Measurements from ENCODE around the gene CCL3. TPM values are rescaled to one million over a fixed set of nuclear protein-coding genes. Genes with fewer than 3 reads are reported as not detected.

Gene CCL3
- total RNA-seq, 1 donor from 2014 or later: 3.6 TPM

DNA sequence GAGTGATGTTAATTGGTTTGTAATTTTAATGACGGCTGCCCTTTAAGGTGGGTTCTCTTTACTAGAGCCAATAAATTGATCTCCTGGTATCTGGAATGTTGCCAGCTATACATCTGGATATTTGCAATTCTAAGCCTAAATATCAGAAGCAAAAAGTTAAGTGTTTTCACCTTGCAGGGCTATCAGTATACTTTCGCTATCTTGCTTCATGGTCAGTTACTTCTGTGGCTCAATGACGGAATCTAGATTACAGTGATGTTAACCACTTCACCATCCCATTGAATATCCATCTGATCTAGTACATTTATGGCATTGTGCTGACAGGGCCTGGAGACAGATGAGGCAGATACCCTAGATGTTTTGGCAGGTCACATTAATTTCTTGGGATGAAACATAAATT is 42.0 kb upstream of the CCL3 start:
- no peak for FAIRE-seq
- Mint-ChIP-seq H3K27me3 (ENCODE audit: low read depth, unreplicated experiment) (peaks cover 10% of the 10 kb centered on the region), H3K4me1 (ENCODE audit: low read depth, unreplicated experiment) (peaks cover 5% of the 10 kb centered on the region), H3K27ac (ENCODE audit: unreplicated experiment) (no peak overlapping the region), H3K36me3 (ENCODE audit: low read depth, unreplicated experiment) (no peaks in the 10 kb centered on the region), H3K9me3 (ENCODE audit: unreplicated experiment) (peaks cover 1% of the 10 kb centered on the region), H3K4me3 (ENCODE audit: unreplicated experiment) (no peak overlapping the region)
- Histone ChIP-seq H3K27ac (ENCODE audit: low read depth, low read length) (no peak overlapping the region), H3K4me2 (ENCODE audit: low read length) (no peak overlapping the region), H3K36me3 (ENCODE audit: insufficient read depth, low read length) (no peaks in the 10 kb centered on the region), H3K27me3 (ENCODE audit: insufficient read depth, low read length) (no peaks in the 10 kb centered on the region), H4K20me1 (ENCODE audit: insufficient read depth, low read length) (no peaks in the 10 kb centered on the region), H2AFZ (ENCODE audit: low read depth, low read length) (no peak overlapping the region), H3K9me3 (ENCODE audit: insufficient read depth, low read depth, low read length) (peaks cover 2% of the 10 kb centered on the region), H3K4me3 (ENCODE audit: insufficient read depth, low read depth, low read length) (no peak overlapping the region), H3K4me1 (ENCODE audit: insufficient read depth, low read length) (no peaks in the 10 kb centered on the region), H3K9ac (ENCODE audit: low read length) (no peak overlapping the region), H3K79me2 (ENCODE audit: insufficient read depth, low read length) (no peaks in the 10 kb centered on the region)
- TF ChIP-seq, protein P1, sequence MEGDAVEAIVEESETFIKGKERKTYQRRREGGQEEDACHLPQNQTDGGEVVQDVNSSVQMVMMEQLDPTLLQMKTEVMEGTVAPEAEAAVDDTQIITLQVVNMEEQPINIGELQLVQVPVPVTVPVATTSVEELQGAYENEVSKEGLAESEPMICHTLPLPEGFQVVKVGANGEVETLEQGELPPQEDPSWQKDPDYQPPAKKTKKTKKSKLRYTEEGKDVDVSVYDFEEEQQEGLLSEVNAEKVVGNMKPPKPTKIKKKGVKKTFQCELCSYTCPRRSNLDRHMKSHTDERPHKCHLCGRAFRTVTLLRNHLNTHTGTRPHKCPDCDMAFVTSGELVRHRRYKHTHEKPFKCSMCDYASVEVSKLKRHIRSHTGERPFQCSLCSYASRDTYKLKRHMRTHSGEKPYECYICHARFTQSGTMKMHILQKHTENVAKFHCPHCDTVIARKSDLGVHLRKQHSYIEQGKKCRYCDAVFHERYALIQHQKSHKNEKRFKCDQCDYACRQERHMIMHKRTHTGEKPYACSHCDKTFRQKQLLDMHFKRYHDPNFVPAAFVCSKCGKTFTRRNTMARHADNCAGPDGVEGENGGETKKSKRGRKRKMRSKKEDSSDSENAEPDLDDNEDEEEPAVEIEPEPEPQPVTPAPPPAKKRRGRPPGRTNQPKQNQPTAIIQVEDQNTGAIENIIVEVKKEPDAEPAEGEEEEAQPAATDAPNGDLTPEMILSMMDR (IDR thresholded peaks at IDR 0.05; ENCODE audit: insufficient read depth, low read depth, low read length): no peak
- TF ChIP-seq EZH2 (IDR thresholded peaks at IDR 0.05; ENCODE audit: insufficient read depth, low read length): no peak
- DNase-seq (ENCODE audit: low read depth): no peak

DNA sequence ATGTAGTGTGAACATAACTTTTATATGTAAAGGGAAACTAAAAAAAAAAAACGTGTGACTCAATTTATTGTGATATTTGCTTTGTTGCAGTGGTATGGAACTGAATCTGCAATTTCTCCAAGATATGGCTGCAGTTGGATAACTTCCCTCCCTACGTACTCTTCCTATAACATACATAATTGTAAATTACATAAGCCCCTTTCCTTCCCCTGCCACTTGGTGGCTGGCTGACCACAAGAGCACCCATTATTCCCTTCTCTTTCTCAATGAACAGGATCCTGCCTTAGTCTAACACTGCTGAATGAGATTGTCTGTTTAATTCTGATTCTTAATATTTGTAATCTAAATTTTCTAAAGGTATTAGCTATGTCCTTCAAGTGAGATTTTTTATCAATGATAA is 41.5 kb upstream of the CCL3 start:
- H3K9ac ChIP-seq (ENCODE audit: low read length): no peak overlapping the region
- Mint-ChIP-seq H3K27ac (ENCODE audit: unreplicated experiment) (no peak overlapping the region), H3K27me3 (ENCODE audit: low read depth, unreplicated experiment) (peaks cover 6% of the 10 kb centered on the region), H3K4me1 (ENCODE audit: low read depth, unreplicated experiment) (peaks cover 5% of the 10 kb centered on the region), H3K36me3 (ENCODE audit: low read depth, unreplicated experiment) (no peaks in the 10 kb centered on the region), H3K9me3 (ENCODE audit: unreplicated experiment) (peaks cover 5% of the 10 kb centered on the region), H3K4me3 (ENCODE audit: unreplicated experiment) (no peak overlapping the region)
- no peak overlapping the region for H2AFZ ChIP-seq (ENCODE audit: low read depth, low read length)
- H3K9me3 ChIP-seq (ENCODE audit: insufficient read depth, low read depth, low read length): no peaks in the 10 kb centered on the region
- no peaks in the 10 kb centered on the region for H3K79me2 ChIP-seq (ENCODE audit: insufficient read depth, low read length)
- TF ChIP-seq EZH2 (IDR thresholded peaks at IDR 0.05; ENCODE audit: insufficient read depth, low read length): no peak
- TF ChIP-seq, protein P1 (IDR thresholded peaks at IDR 0.05; ENCODE audit: insufficient read depth, low read depth, low read length): no peak
- H3K27ac ChIP-seq (ENCODE audit: low read depth, low read length): no peak overlapping the region
- H3K4me1 ChIP-seq (ENCODE audit: insufficient read depth, low read length): no peaks in the 10 kb centered on the region
- FAIRE-seq (no peak), DNase-seq (ENCODE audit: low read depth) (no peak)
- no peak overlapping the region for H3K4me3 ChIP-seq (ENCODE audit: insufficient read depth, low read depth, low read length)
- H3K27me3 ChIP-seq (ENCODE audit: insufficient read depth, low read length): no peaks in the 10 kb centered on the region
- H3K36me3 ChIP-seq (ENCODE audit: insufficient read depth, low read length): no peaks in the 10 kb centered on the region
- no peak overlapping the region for H3K4me2 ChIP-seq (ENCODE audit: low read length)
- H4K20me1 ChIP-seq (ENCODE audit: insufficient read depth, low read length): no peaks in the 10 kb centered on the region

DNA sequence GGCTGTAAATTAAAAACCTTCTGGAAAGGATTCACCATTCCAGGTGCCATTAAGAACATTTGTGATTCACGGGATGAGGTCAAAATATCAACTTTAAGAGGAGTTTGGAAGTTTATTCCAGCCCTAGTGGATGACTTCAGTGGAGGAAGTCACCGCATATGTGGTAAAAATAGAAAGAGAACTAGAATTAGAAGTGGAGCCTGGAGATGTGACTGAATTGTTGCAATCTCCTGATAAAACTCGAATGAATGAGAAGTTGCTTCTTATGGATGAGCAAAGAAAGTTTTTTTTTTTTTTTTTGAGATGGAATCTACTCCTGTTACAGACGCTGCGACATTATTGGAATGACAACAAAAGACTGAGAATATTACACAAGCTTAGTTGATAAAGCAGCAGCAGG is 40.4 kb upstream of the CCL3 start:
- H3K4me1 ChIP-seq (ENCODE audit: insufficient read depth, low read length): no peaks in the 10 kb centered on the region
- TF ChIP-seq, protein P1 (IDR thresholded peaks at IDR 0.05; ENCODE audit: insufficient read depth, low read depth, low read length): no peak
- no peak for TF ChIP-seq EZH2 (IDR thresholded peaks at IDR 0.05; ENCODE audit: insufficient read depth, low read length)
- H4K20me1 ChIP-seq (ENCODE audit: insufficient read depth, low read length): no peaks in the 10 kb centered on the region
- no peak overlapping the region for H3K27ac ChIP-seq (ENCODE audit: low read depth, low read length)
- FAIRE-seq (no peak), DNase-seq (ENCODE audit: low read depth) (no peak)
- H3K79me2 ChIP-seq (ENCODE audit: insufficient read depth, low read length): no peaks in the 10 kb centered on the region
- Mint-ChIP-seq H3K27me3 (ENCODE audit: low read depth, unreplicated experiment) (no peaks in the 10 kb centered on the region), H3K27ac (ENCODE audit: unreplicated experiment) (no peak overlapping the region), H3K4me1 (ENCODE audit: low read depth, unreplicated experiment) (peaks cover 5% of the 10 kb centered on the region), H3K4me3 (ENCODE audit: unreplicated experiment) (no peak overlapping the region), H3K36me3 (ENCODE audit: low read depth, unreplicated experiment) (no peaks in the 10 kb centered on the region), H3K9me3 (ENCODE audit: unreplicated experiment) (peaks cover 9% of the 10 kb centered on the region)
- no peaks in the 10 kb centered on the region for H3K36me3 ChIP-seq (ENCODE audit: insufficient read depth, low read length)
- no peaks in the 10 kb centered on the region for H3K27me3 ChIP-seq (ENCODE audit: insufficient read depth, low read length)
- H2AFZ ChIP-seq (ENCODE audit: low read depth, low read length): no peak overlapping the region
- H3K9me3 ChIP-seq (ENCODE audit: insufficient read depth, low read depth, low read length): peaks cover 6% of the 10 kb centered on the region
- H3K9ac ChIP-seq (ENCODE audit: low read length): no peak overlapping the region
- no peak overlapping the region for H3K4me2 ChIP-seq (ENCODE audit: low read length)
- no peak overlapping the region for H3K4me3 ChIP-seq (ENCODE audit: insufficient read depth, low read depth, low read length)

Measured in astrocyte (in vitro differentiated cells and primary cell).